NT2/D1 (cell line): Measurements from ENCODE around the gene NCOA3.

Source experiments
- SUZ12 ChIP-seq: IDR thresholded peaks from 2 replicates; pipeline ENCODE4 v1.6.1; 2011; ENCODE audit not compliant: insufficient read length, insufficient read depth; ENCODE audit errors: extremely low read depth
- YY1 ChIP-seq: IDR thresholded peaks from 2 replicates; pipeline ENCODE4 v1.6.1; 2011; ENCODE audit not compliant: insufficient read length, insufficient read depth
- ZNF274 ChIP-seq: IDR thresholded peaks from 2 replicates; pipeline ENCODE4 v1.6.1; 2011; ENCODE audit warnings: mild to moderate bottlenecking, low read depth, low read length

DNA sequence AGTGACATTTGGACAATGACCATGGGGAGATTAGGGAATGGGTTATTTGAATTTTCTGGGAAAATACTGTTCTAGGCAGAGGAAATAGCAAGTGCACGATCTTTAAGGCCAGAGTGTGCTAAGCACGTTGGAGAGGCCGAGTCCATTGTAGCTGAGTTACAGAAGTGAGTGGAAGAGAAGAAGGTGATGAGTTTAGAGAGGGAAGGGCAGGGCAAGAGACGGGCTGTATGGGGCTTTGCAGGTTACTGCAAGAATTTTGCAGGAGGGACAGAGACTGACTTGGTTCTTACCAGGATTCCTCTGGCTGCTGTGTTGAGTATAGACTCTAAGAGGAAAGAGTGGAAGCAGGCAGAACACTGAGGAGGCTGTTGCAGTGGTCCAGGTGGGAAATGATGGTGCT is 1.1 kb upstream of the NCOA3 start:
- TF ChIP-seq YY1 (no peak), SUZ12 (no peak), ZNF274 (no peak)
